HG03565 (cell line): Measurements from ENCODE around the gene THOC2.
"Not testable (repeated sequence)": the region's sequence is repeated elsewhere in the genome, so short reads cannot be mapped to it uniquely, and the experiment has no call there.

ENCODE experiments used
- ATAC-seq: cut with Tn5 transposase; IDR thresholded peaks from one replicate; pipeline ENCODE4 v1.9.1; 2021; ENCODE audit warnings: mild to moderate bottlenecking, moderate library complexity; ENCODE audit not compliant: unreplicated experiment

THOC2 gene

DNA sequence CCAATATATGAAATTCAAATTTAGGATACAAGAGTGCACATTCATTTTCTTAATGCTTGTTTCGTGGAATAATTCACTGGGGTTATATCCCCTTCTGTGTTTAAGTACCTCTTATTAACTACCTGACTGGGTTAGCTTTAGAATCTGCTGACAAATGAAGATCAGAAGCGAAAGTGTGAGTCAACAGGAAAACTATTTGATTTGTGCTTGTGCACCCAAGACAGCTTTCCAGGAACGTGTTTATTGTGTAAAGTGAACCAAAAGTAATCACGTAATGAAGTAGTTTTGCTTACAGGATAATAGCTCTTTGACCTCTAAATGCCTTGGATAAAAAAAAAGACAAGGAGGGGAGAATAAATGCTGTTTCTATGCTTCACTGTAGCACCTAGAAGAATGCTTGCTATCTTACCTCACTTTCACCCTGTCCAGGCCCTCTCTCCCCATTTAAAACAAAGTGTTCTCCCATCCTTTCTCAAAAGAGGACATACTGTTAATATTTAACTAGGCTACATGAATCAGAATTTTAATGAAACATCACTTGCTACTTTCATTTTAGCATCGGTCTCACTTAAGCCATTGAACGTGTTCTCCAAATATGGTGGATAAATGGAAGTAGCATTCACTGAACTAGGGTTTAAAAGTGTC is 141.9 kb downstream of the THOC2 start:
- no peak for ATAC-seq

DNA sequence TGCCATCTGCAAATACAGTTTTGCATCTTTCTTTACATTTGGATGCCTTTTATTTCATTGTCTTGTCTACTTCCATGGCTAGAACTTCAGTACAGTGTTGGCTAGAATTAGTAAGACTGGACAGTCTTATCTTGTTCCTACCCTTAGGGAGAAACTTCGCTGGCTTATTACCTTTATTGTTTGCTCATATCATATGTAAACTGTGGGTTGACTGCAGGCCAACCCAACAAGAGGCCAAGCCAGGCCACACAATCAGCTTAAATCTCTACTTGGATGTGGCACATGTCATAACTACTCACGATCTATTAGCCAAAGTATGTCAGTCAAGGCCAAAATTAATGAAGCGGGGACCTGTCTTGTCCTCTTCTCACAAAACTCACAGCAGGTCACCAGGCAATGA is 144.1 kb downstream of the THOC2 start:
- ATAC-seq, result no peak

DNA sequence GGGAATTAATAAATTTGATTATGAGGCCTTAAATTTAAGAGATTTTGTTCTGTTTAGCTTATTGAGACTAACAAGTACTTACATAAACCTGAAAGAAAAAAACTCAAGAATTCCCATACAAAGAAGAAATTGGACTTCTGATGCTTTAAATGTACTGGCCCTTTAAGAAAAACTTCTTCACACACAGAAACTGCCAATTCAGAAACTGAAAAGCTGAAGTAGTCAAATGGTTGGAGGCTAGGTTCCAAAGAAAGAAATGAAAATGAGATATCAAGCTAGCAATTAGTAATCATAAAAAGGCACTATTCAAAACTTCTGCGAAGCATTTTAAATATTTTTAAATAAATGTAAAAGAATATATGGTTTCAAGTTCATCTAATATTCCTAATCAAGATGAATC is 151.3 kb downstream of the THOC2 start:
- no peak for ATAC-seq

DNA sequence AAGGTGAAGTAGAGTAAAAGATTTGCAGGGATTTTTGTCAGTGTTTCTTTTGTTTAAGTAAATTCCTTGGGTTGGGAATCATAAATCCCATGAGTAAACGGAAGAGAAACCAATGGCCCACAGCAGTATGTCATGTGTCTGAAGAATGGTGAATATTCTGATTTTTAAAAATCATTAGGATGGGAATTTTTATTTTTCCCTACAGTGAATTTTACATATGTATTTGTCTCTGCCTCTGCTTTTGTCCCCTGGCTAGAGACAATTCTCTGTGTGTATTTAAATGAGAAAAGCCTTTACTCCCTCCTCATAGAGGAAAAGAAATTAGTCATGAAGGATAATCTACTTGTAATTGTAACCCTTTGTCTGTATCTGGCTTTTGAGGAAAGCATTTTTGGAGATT is 152.1 kb downstream of the THOC2 start:
- ATAC-seq, result no peak

DNA sequence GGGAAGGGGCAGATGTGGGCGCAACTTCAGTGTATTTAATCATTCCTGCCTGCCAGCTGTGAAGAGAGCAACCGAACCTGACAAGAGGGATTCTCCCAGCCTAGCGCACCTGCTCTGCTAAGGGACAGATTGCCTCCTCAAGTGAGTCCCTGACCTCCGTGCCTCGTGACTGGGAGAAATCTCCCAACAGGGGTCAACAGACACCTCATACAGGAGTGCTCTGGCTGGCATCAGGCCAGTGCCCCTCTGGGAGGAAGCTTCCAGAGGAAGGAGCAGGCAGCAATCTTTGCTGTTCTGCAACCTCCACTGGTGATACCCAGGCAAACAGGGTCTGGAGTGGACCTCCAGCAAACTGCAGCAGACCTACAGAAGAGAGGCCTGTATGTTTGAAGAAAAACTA is 158.8 kb downstream of the THOC2 start:
- ATAC-seq, result not testable (repeated sequence)

DNA sequence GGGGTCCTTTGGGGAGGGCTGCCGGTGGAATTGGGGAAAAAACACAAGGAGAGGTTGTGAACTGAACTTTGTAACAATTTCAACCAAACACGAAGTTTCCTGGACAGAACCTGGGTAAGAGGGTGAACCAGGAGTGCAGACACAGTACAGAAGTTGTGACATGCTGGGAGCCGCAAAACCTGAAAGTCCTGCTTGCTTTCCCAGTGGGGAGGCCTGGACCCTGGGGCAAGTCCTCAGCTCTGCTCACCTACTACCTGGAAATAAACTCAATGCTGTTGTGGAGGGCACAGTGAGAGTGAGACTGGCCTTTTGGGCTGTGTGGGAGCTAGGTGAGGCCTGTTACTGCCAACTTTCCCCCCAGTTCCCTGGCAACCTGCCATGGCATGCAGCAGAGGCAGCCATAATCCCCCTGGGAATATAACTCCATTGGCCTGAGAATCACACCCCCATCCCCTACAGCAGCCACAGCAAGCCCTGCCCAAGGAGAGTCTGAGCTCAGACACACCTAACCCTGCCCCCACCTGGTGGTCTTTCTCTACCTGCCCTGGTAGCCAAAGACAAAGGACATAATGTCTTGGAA is 162.8 kb downstream of the THOC2 start:
- no peak for ATAC-seq

DNA sequence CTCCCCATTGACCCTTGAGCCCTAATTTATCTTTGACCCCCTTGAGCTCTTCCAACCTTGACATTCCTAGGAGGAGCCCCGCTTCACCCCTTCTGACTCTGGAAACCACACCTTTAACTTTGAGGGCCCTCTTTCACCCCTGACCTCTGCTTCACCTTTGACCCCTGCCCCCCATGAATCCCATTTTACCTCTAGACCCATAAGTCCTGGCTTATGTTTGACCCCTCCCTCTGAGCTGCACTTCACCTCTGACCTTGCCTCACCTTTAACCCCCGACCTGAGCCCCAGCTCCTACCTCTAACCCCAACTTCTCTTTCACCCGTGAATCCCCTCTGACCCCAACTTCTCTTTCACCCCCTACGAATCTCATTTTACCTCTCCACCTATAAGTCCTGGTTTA is 169.7 kb downstream of the THOC2 start:
- no peak for ATAC-seq

DNA sequence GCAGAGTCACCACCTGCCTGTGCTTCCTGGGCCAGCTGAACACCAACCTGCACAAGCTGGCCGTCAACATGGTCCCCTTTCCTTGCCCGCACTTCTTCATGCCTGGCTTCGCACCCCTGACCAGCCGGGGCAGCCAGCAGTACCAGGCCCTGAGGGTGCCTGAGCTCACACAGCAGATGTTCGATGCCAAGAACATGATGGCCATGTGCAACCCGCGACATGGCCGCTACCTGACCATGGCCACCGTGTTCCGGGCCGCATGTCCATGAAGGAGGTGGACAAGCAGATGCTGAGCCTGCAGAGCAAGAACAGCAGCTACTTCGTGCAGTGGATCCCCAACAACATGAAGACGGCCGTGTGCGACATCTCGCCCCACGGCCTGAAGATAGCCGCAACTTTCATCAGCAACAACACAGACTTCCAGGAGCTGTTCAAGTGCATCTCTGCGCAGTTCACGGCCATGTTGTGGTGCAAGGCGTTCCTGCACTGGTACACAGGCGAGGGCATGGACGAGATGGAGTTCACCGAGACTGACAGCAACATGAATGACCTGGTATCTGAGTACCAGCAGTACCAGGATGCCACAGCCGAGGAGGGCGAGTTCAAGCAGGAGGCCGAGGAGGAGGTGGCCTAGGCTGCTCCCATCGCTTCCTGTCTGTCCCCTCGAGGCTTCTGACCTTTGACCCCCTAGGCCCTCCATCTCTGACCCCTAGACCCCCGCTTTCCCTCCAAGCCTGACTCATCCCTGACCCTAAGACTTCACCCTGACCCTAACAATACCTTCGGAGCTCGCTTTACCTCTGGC is 170.3 kb downstream of the THOC2 start:
- ATAC-seq, result no peak

DNA sequence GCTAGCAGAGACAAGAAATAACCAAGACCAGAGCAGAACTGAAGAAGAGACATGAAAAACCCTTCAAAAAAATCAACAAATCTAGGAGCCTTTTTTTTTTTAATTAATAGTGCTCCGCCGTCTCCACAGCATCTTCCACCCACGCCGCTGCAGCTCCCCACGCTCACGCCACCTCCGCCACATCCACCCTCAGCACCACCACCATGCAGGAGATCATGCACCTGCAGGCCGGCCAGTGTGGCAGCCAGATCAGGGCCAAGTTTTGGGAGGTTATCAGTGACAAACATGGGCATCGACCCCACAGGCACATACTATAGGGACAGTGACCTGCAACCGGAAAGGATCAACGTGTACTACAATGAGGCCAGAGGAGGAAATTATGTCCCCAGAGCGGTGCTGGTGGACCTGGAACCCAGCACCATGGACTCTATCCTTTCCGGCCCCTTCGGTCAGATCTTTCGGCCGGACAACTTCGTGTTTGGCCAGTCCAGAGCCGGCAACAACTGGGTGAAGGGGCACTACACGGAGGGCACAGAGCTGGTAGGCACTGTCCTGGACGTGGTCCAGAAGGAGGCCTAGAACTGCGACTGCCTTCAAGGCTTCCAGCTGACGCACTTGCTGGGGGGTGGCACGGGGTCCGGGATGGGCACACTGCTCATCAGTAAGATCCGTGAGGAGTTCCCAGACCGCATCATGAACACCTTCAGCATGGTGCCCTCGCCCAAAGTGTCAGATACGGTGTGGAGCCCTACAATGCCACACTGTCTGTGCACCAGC is 171.2 kb downstream of the THOC2 start:
- ATAC-seq, result no peak

DNA sequence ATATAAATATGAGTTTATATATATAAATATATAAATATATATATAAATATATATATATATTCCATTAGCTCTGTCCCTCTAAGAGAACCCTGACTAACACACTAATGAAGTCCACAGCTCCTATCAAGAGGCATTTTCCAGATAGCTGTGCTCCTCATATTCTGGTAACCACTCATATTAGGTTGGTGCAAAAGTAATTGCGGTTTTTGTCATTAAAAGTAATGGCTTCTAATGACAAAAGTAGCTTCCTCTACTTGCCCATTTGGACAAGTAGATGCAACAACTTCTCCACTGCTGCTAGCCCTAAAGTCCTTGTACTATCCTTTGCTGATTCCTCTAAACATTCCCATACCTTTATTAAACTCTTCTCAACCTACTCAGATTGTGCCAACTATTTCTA is 182.0 kb downstream of the THOC2 start:
- ATAC-seq, result no peak
